H1 (cell line): ENCODE results near the gene TMEM150B. TPM values are rescaled to one million over a fixed set of nuclear protein-coding genes. Genes with fewer than 3 reads are reported as not detected.

ENCODE experiments used
- KDM1A ChIP-seq: fragments of 200-600, 300-600 bp; sonication (generic); IDR thresholded peaks from 2 replicates; pipeline ENCODE4 v1.7.1; 2016; ENCODE audit warnings: mild to moderate bottlenecking, low read length, borderline replicate concordance
- SAP30 ChIP-seq: fragments of 300-600 bp; sonication (generic); IDR thresholded peaks from 2 replicates; pipeline ENCODE4 v1.7.1; 2012; ENCODE audit warnings: low read length, moderate library complexity, mild to moderate bottlenecking, inconsistent platforms; ENCODE audit not compliant: insufficient read depth, insufficient replicate concordance
- polyA plus RNA-seq, 7 experiments: library from polyadenylated mRNA; depleted of rRNA in 3 of 7; stranded (reverse) in 5 of 7; unstranded in 2 of 7; fragments of >200 nt in 5 of 7; fragments of 200-250 nt in 2 of 7; gene quantifications; 1 replicate in 5 of 7; 2 replicates in 1 of 7; 4 replicates in 1 of 7; pipeline versions ENCODE4 v1.2.1 to v1.2.3, GENCODE V29; 2011 to 2013; ENCODE audit warnings: missing spikeins in 2 of 7, mixed read lengths in 2 of 7
- total RNA-seq: library from RNA; stranded (reverse); fragmentation: NEBNext Ultra II Directional; extraction: Animal tissue kit (Norgen Biotek cat#: 25700); gene quantifications from 2 replicates; pipeline ENCODE4 v1.2.1, GENCODE V29; 2021

Gene TMEM150B
- total and polyA plus RNA-seq, 2 of the 8 experiments (the other 6 are each of a cell fraction or from before 2014, with no cell fraction given) = 0.41 to 0.91 TPM

- TF ChIP-seq KDM1A = no peak
- TF ChIP-seq SAP30 = no peak
These were observed 37.2 kb upstream of the TMEM150B start (continued) for GRCh38 chr19:55362174-55362989.
